Measurements from ENCODE around the gene SYTL2.

GRCh38 chr11:85709941-85710702 is 100.8 kb downstream of the SYTL2 start:
- TF ChIP-seq CTCF (IDR thresholded peaks at IDR 0.05; ENCODE audit: low read length) (no peak), EZH2 (IDR thresholded peaks at IDR 0.05; ENCODE audit: borderline replicate concordance, low read length) (no peak)

Measured in OCI-LY1 (cell line).